Suppressor macrophage treated with lipopolysaccharide for 4 hours (primary cell): ENCODE data around the gene KCNT2.

ENCODE experiments used
- DNase-seq: peaks from one replicate; pipeline ENCODE4 v3.0.0-alpha.2; 2020

Gene KCNT2

GRCh38 chr1:196387766-196388165, 220.5 kb downstream of the KCNT2 start:
- DNase-seq: no peak

- no peak for DNase-seq
Observed at GRCh38 chr1:196385109-196385508, 223.1 kb downstream of the KCNT2 start.

GRCh38 chr1:196382383-196382782, 225.9 kb downstream of the KCNT2 start:
- no peak for DNase-seq

GRCh38 chr1:196381544-196381943, 226.7 kb downstream of the KCNT2 start:
- DNase-seq: no peak

DNA sequence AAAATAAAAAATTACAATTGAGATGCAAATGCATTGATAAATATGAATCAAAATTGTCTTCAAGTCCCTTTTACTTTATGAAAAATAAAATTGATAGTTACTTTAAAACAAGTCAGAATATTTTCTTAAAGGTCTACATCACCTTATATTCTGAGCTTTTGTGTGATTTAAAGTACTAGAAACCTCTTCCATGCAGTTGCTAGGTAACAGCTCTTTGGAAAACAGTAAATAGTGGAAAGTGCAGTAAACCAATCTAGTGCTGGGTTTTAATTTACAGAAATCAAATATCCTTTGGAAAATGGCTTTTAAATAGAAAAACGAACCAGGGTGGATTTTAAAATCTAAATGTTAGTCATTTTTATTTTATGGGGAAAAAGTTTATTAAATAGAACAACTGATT, 227.9 kb downstream of the KCNT2 start:
- no peak for DNase-seq

- DNase-seq: no peak
Observed at GRCh38 chr1:196377811-196378210, 230.4 kb downstream of the KCNT2 start.

DNA sequence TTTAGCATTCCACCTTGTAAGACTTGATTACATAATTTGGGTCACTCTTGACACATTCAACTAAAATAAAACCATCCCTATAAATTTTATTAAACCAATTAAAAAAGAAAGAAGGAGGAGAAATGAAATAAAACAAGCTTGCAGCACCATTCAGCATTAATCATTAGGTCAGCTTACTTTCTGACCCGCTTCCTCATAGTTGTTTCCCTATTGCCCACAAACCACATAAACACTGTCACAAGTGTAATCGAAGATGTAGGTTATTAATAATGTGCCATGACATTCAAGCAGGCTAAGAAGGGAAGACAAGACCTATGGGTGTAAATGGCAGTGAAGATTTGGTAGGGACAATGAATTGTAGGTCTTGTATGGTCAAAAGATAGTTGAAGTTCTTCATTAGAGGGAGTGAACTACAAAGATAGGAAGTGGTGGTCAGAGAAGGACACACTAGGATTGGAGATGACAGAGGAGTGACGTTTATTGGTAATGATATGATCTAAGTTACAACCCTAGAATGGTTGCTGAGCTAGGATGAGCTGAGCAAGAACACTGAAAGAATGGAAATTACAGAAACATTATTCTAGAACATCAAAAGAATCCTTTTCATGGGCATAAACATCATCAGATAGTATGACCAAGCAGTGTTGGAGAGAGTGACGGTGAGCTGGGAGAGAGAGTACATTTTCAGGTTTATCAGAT, 231.5 kb downstream of the KCNT2 start:
- DNase-seq: peak; percentile 33

- DNase-seq: no peak
Observed at GRCh38 chr1:196373798-196374197, 234.4 kb downstream of the KCNT2 start.

GRCh38 chr1:196372896-196373536, 235.2 kb downstream of the KCNT2 start:
- DNase-seq: peak; percentile 59

GRCh38 chr1:196367838-196368237, 240.4 kb downstream of the KCNT2 start:
- DNase-seq: no peak

DNA sequence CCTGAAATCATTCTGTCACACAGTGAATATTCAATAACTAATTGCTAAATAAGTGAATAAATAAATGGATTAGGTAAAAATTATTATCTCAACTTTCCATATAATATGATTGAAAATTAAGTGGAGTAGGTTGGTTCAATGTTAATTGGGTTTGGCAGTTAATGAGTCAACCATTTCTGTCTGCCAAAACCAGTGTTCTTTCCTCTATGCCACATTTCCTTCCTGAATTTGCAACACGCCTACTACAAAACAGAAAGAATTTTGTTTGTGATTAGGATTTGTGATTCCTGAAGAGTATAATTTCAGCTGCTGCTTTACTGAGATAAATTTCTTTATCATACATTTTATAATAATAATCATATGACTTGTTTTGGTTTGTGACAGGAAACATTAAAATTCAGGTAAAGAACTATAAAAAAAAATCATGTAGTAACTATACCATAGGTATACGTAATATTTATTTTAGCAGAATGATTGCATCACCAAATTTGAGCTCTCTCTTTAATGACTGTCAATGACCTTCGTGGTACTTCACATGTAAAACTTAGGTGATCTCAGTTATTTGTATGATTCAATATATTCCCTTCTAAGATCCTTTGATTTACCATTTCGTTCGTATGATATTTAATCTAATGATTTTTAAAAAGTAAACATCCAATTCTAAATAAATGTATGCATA, 241.3 kb downstream of the KCNT2 start:
- DNase-seq: no peak

DNA sequence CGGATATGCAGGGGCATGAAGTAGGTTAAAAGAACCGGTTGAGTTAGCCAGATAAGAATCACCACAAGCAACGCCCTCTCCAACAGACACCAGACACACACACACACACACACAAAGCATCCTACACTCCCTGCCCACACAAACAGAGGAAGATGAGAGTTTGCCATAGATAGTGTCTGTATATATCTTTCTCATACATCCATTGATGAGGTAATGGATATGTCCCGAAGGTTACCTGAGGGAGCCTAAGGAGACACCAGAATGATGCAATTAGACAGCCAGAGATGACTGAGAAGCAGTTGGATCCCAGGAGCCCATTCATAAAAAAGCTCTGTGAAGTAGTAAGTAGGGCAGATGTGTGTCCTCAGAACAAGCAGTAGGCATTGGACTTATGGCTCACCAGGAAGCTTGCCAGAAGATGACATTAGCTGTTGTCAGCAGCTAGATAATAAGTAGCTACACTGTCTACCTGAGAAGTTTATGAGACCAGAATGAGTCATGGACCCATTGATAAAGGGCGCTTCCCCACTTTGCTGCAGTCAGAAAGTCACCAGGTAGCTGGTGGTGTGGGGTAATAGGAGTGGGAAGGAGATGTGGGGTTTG, 247.0 kb downstream of the KCNT2 start:
- DNase-seq: no peak

- DNase-seq: no peak
Observed at GRCh38 chr1:196357913-196358312, 250.3 kb downstream of the KCNT2 start.

GRCh38 chr1:196355206-196355786, 252.9 kb downstream of the KCNT2 start:
- DNase-seq: peak; percentile 9

- DNase-seq: no peak
Observed at GRCh38 chr1:196344453-196344852, 263.8 kb downstream of the KCNT2 start.

DNA sequence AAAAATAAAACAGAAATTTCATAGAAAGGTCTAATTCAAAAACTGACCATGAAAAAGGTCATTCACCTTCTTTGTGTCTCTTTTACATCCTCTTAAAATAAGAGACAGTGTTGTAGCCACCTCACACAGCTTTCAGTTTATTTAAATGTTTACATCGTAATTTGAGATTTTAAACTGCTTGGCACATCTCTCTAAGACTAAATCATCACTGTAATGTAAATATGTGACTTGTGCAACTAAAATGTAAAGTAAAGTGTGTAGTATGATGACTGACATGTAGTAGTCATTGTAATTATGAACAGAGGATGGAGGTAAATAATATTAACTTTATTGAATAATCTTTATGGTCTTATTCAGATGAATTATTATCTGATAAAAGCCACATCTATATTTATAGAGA, 283.9 kb downstream of the KCNT2 start:
- DNase-seq: no peak

DNA sequence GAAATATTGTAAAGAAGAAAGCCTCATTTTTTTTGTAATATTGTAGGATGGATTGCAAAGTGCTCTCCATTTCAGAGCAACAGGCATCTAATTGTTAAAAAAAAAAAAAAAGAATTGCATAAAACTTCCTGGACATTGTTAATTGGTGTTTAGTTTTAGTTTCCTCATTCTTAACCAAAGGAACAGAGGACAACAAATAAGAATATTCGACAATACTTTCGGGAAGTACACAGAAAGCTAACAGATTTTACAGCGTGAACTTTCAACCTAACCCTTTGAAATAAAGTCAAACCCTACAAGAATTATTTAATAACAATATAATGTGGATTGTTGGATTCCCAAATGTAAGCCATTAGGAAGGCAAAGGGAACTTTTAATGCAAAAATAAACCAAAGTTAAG, 284.4 kb downstream of the KCNT2 start:
- no peak for DNase-seq

DNA sequence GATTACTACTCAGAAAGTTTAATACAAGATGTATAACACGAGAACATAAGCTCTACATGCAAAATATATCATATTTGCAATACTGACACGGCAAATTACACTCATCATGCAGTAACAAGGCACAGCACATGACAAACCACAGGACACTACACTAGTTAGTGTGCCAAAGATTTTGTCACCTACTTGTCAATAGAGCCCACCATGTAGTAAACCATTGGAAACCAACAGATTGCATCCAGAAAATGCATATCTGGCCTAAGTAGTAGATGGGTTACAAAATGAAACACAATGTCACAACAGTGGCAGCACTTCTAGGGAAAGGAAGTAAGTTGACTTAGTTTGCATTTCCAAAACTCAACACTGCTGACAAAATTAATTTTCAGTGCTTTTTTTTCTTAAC, 288.9 kb downstream of the KCNT2 start:
- DNase-seq: no peak

DNA sequence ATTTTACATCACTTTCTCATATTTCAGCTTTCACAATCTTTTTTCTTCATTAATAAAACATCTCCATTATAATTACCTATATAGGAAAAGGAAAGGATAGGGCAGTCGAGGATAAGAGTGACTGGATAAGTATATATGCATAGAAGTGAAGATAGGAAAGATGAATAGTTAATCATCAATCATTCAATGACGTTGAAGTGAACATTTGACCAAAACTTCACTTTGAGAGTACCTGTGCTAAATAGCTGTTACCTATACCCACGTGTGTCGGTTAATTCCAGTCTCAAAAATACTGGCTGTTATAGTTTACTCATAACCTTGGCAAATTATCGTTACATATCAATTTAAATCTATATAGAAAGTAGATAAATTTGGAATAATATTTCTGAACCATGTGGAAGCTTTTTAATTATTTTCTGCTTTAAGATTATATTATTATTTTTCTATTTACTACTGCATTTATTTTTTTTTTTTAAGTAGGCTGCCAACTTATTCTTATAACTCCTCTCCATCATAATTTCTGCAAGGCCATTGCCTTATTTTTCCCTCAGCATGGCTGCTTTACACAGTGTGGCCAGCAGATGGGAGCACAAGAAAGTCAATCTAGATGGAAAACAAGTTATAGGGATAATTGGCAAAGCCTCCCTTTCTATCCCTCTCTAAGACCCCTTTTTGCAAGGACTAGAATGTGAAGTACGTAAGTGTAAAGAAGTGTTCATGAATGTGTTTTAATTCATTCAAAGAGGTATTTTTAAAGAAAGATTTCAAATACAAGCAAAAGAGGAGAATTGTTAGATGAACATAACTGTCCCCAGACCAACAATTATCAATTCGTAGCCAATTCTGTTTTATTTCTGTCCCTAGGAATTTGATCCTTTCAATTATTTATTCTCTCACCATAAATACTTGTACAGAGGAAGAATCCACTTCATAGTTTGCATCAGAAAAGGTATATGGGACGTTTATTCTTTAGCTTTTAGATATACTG, 290.4 kb downstream of the KCNT2 start:
- peak; percentile 11 for DNase-seq

DNA sequence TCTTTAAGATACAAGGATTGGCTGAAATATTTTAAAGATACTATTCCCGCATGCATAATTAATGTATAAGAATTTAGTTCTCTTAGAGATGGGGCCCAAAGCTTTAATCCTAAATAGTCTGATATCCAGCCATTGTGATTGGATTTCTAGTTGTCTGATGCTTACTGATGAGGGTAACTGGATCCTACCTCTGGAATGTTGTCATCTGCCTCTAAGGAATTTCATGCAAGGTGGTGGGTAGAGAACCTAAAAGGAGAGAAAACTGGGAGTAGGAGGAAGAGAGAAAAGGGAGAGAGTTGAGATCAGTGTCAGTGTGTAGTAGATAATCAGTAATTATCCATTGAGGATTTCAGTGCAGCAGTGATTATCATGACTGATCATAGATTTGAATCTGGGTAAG, 295.5 kb downstream of the KCNT2 start:
- DNase-seq: no peak

GRCh38 chr1:196309386-196309785, 298.9 kb downstream of the KCNT2 start:
- DNase-seq: peak; percentile 21

- no peak for DNase-seq
Observed at GRCh38 chr1:196308176-196308575, 300.1 kb downstream of the KCNT2 start.
